HT-29 (cell line): Measurements from ENCODE around the gene EIPR1. TPM values are rescaled to one million over a fixed set of nuclear protein-coding genes. Genes with fewer than 3 reads are reported as not detected.

Experiments used
- DNase-seq: peaks from one replicate; pipeline ENCODE4 v3.0.0-alpha.2; 2015; ENCODE audit warnings: low spot score
- total RNA-seq: library from RNA; depleted of rRNA; stranded (reverse); fragments of >200 nt; shearing (Covaris generic); gene quantifications from 2 replicates; pipeline ENCODE4 v1.2.3, GENCODE V29; 2014; rRNA removed

EIPR1 gene
- 82.2 and 83.8 TPM in 2 replicates for total RNA-seq

GRCh38 chr2:3377612-3378432, at the start of gene EIPR1:
EIPR1 (minus strand) TSS chr2:3377818; CDS start chr2:3377689, 129 bp downstream.
- peak; percentile 97 for DNase-seq

GRCh38 chr2:3427272-3427671, 49.7 kb upstream of the EIPR1 start:
- DNase-seq, result no peak

GRCh38 chr2:3426615-3427014, 49.0 kb upstream of the EIPR1 start:
- DNase-seq, result no peak

GRCh38 chr2:3424171-3424795, 46.7 kb upstream of the EIPR1 start:
- DNase-seq, result no peak

GRCh38 chr2:3423492-3424170, 46.0 kb upstream of the EIPR1 start:
- DNase-seq, result peak; percentile 64

GRCh38 chr2:3422161-3422779, 44.7 kb upstream of the EIPR1 start:
- DNase-seq, result no peak

GRCh38 chr2:3421580-3421979, 44.0 kb upstream of the EIPR1 start:
- DNase-seq, result no peak

GRCh38 chr2:3420769-3421397, 43.3 kb upstream of the EIPR1 start:
- no peak for DNase-seq

GRCh38 chr2:3420076-3420768, 42.6 kb upstream of the EIPR1 start:
- DNase-seq, result no peak

- no peak for DNase-seq
Measured at GRCh38 chr2:3418766-3419404, 41.3 kb upstream of the EIPR1 start.

GRCh38 chr2:3414133-3414860, 36.7 kb upstream of the EIPR1 start:
- DNase-seq, result no peak

- DNase-seq, result no peak
Measured at GRCh38 chr2:3413697-3414096, 36.1 kb upstream of the EIPR1 start.

GRCh38 chr2:3411103-3411502, 33.5 kb upstream of the EIPR1 start:
- no peak for DNase-seq

GRCh38 chr2:3409627-3410170, 32.1 kb upstream of the EIPR1 start:
- DNase-seq, result no peak

- no peak for DNase-seq
Measured at GRCh38 chr2:3408781-3409180, 31.2 kb upstream of the EIPR1 start.

GRCh38 chr2:3406501-3406900, 28.9 kb upstream of the EIPR1 start:
- no peak for DNase-seq

- DNase-seq, result no peak
Measured at GRCh38 chr2:3405876-3406275, 28.3 kb upstream of the EIPR1 start.

GRCh38 chr2:3405307-3405706, 27.7 kb upstream of the EIPR1 start:
- no peak for DNase-seq

GRCh38 chr2:3404349-3404894, 26.8 kb upstream of the EIPR1 start:
- DNase-seq, result no peak
